Mesangial cell (primary cell): Measurements from ENCODE around the gene PCDH9. TPM values are rescaled to one million over a fixed set of nuclear protein-coding genes. Genes with fewer than 3 reads are reported as not detected.

Experiments
- total RNA-seq: library from RNA; depleted of rRNA; stranded (reverse); fragments of >200 nt; gene quantifications from 2 replicates; pipeline ENCODE4 v1.2.3, GENCODE V29; 2015

Gene PCDH9
- 1.8 and 3.0 TPM in 2 replicates for total RNA-seq

GRCh38 chr13:67229481-67230403, at the start of gene PCDH9:
Gene PCDH9, minus strand, starts transcription at chr13:67230336. Its CDS starts 1,896 bp downstream, at chr13:67228440.

